OCI-LY3 (cell line): ENCODE data around the gene LAMA3.

Source experiments
- H2AFZ ChIP-seq: fragments of 200-600, 300-600 bp; shearing (Covaris generic); 2 replicates; pipeline ENCODE4 v1.6.0; 2014; ENCODE audit warnings: antibody characterized with exemption, low read depth, low read length
- H3K27ac ChIP-seq: fragments of 200-600, 300-600 bp; sonication (generic); 2 replicates; pipeline ENCODE4 v1.5.1; 2014; ENCODE audit warnings: mild to moderate bottlenecking, low read length, moderate library complexity, mixed read lengths
- H3K27me3 ChIP-seq: fragments of 200-600, 300-600 bp; sonication (generic); 2 replicates; pipeline ENCODE4 v1.6.1; 2014; ENCODE audit warnings: low read depth, low read length, mixed read lengths
- H3K36me3 ChIP-seq: fragments of 200-600, 300-600 bp; sonication (generic); replicated peaks from 2 replicates; pipeline ENCODE3; 2014; ENCODE audit warnings: low read depth, low read length, mixed read lengths
- H3K4me1 ChIP-seq: fragments of 300-600, 200-600 bp; sonication (generic); 2 replicates; pipeline ENCODE4 v1.6.1; 2014; ENCODE audit warnings: low read length, mixed read lengths
- H3K4me2 ChIP-seq: fragments of 200-600, 300-600 bp; sonication (generic); 2 replicates; pipeline ENCODE4 v1.6.1; 2014; ENCODE audit warnings: low read length, mixed read lengths
- H3K4me3 ChIP-seq: fragments of 300-600, 200-600 bp; sonication (generic); 2 replicates; pipeline ENCODE4 v1.5.1; 2014; ENCODE audit warnings: antibody characterized with exemption, mild to moderate bottlenecking, low read length, moderate library complexity
- H3K79me2 ChIP-seq: fragments of 300-600, 200-600 bp; shearing (Covaris generic); 2 replicates; pipeline ENCODE4 v1.6.1; 2014; ENCODE audit warnings: mild to moderate bottlenecking, low read length, mixed read lengths
- H3K9ac ChIP-seq: fragments of 300-600, 200-600 bp; shearing (Covaris generic); 2 replicates; pipeline ENCODE4 v1.6.0; 2014; ENCODE audit warnings: mild to moderate bottlenecking, low read length, moderate library complexity
- H3K9me3 ChIP-seq: fragments of 200-600, 300-600 bp; shearing (Covaris generic); 2 replicates; pipeline ENCODE4 v1.6.1; 2014; ENCODE audit warnings: low read length, mixed read lengths; ENCODE audit not compliant: insufficient read depth
- H4K20me1 ChIP-seq: fragments of 200-600, 300-600 bp; sonication (generic); 2 replicates; pipeline ENCODE4 v1.6.1; 2016; ENCODE audit warnings: low read length, mixed read lengths; ENCODE audit not compliant: insufficient read depth
- CTCF ChIP-seq: fragments of 200-600, 300-600 bp; sonication (generic); IDR thresholded peaks from 2 replicates; pipeline ENCODE4 v1.5.1; 2014; ENCODE audit warnings: antibody characterized with exemption, low read length, low read depth
- EZH2phosphoT487 ChIP-seq: fragments of 200-600 bp; shearing (Covaris generic); IDR thresholded peaks from 2 replicates; pipeline ENCODE4 v1.6.1; 2018; ENCODE audit warnings: antibody characterized with exemption, mixed run types, low read depth

The LAMA3 gene

DNA sequence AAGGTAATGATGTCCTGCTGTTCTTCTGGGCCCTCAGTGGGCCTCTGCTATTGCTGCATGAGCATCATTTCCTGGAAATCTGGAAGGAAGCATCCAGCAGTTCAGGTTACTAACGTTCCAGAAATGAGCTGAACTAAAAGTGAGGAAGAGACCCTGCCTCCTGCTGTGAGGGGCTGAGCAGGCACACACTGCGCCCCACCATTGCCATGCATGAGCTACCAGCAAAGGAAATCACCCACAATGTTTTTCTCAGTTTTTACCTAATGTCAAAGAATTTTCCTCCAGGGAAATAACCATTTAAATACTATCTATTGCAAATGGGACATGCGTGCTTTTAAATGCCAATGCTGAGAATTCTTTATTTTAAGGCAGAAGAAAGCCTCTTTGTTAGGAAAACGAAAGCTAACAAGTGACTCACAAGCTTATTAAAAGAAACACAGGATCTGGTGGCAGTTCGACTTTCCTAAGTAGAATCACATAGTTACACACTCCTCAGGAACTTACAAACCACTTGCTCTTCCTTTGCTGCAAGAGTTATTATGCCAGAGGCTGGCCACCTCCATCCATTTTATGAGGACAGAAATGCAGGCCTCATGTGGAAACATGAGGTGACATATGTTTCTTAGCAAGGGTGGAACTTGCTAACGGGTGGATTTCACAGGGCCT, 172.7 kb downstream of the LAMA3 start:
- no peaks in the 10 kb centered on the region for H3K9me3 ChIP-seq
- no peak overlapping the region for H3K27ac ChIP-seq
- peaks cover 13% of the 10 kb centered on the region; the same call in 1 of the 2 replicates for H3K4me1 ChIP-seq
- H3K36me3 ChIP-seq: no peaks in the 10 kb centered on the region
- H3K4me2 ChIP-seq: no peak overlapping the region
- TF ChIP-seq EZH2phosphoT487 (no peak), CTCF (no peak)
- no peaks in the 10 kb centered on the region for H4K20me1 ChIP-seq
- H2AFZ ChIP-seq: no peak overlapping the region
- H3K4me3 ChIP-seq: no peak overlapping the region
- no peaks in the 10 kb centered on the region for H3K79me2 ChIP-seq
- H3K27me3 ChIP-seq: peaks cover 4% of the 10 kb centered on the region; the same call in 1 of the 2 replicates
- H3K9ac ChIP-seq: no peak overlapping the region

DNA sequence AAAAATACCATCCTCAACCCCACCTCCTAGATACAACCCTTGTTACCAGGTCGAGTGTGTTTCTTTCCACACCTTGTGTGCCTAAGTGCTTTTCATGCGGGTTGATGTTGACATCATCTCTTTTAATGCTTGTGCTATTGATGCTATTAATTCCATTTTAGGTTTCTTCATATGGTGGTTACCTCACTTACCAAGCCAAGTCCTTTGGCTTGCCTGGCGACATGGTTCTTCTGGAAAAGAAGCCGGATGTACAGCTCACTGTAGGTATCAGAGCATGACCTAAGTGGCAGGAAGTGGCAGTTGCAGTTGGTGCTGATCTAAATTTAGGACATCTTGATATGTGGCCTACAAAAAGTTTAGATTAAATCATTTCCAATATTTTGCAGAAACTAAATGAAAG, 175.4 kb downstream of the LAMA3 start:
- Histone ChIP-seq H3K27ac (no peak overlapping the region), H3K9ac (no peak overlapping the region), H4K20me1 (no peaks in the 10 kb centered on the region), H3K4me2 (no peak overlapping the region), H3K4me3 (no peak overlapping the region), H2AFZ (no peak overlapping the region), H3K27me3 (no peaks in the 10 kb centered on the region), H3K79me2 (no peaks in the 10 kb centered on the region), H3K9me3 (no peaks in the 10 kb centered on the region), H3K4me1 (peaks cover 13% of the 10 kb centered on the region; the same call in 1 of the 2 replicates), H3K36me3 (no peaks in the 10 kb centered on the region)
- TF ChIP-seq CTCF: no peak
- TF ChIP-seq EZH2phosphoT487: no peak

DNA sequence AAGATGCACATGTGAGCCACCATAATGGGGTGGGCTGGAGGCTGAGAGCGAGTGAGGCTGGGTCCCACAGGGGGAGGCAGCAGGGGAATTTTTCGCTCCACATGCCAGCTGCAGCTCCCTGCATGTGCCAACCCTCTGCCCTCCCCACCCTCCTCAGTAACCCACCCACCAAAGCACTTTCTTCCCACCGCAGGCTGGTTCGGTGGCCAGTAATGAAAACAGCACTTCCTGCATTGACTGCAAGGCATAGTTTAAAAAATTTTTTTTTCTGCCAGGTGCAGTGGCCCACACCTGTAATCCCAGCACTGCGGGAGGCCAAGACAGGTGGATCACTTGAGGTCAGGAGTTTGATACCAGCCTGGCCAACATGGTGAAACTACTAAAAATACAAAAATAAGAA, 177.8 kb downstream of the LAMA3 start:
- no peak overlapping the region for H3K4me3 ChIP-seq
- H3K36me3 ChIP-seq: no peaks in the 10 kb centered on the region
- H3K4me1 ChIP-seq: peaks cover 22% of the 10 kb centered on the region
- H3K27ac ChIP-seq: no peak overlapping the region
- no peak for TF ChIP-seq EZH2phosphoT487
- no peak for TF ChIP-seq CTCF
- H4K20me1 ChIP-seq: no peaks in the 10 kb centered on the region
- no peaks in the 10 kb centered on the region for H3K9me3 ChIP-seq
- no peak overlapping the region for H3K9ac ChIP-seq
- no peaks in the 10 kb centered on the region for H3K79me2 ChIP-seq
- no peak overlapping the region for H3K4me2 ChIP-seq
- no peak overlapping the region for H2AFZ ChIP-seq
- no peaks in the 10 kb centered on the region for H3K27me3 ChIP-seq

DNA sequence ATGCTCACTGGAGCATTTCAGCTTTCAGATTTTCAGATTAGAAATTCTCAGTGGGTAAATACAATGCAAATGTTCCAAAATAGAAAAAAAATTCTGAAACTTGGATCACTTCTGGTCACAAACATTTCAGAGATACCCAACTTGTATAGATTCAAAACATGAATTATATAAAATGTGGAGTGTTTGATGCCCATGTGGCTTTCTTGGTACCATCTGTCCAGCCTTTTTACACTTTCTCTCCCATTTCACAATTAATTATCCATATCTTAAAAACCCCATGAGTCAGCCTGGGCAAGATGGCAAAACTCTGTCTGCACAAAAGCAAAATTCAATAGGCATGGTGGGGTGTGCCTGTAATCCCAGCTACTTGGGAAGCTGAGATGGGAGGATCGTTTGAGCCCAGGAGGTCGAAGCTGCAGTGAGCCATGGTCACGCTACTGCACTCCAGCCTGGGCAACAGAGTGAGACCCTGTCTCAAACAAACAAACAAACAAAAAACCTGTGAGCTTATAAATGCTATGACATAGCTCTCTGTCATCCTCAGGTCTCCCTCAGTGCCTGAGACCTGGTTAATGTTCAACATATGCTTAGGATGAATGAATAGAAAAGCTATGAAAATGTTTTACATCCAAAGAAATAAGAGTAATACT, 179.0 kb downstream of the LAMA3 start:
- H4K20me1 ChIP-seq: no peaks in the 10 kb centered on the region
- H3K4me2 ChIP-seq: no peak overlapping the region
- no peaks in the 10 kb centered on the region for H3K9me3 ChIP-seq
- no peaks in the 10 kb centered on the region for H3K79me2 ChIP-seq
- H3K27me3 ChIP-seq: 0 out of 2 replicates have a peak, but pooled peaks cover 3% of the 10 kb centered on the region
- no peak overlapping the region for H3K9ac ChIP-seq
- TF ChIP-seq EZH2phosphoT487 (no peak), CTCF (no peak)
- H3K36me3 ChIP-seq: no peaks in the 10 kb centered on the region
- no peak overlapping the region for H3K4me3 ChIP-seq
- no peak overlapping the region for H2AFZ ChIP-seq
- H3K4me1 ChIP-seq: peaks cover 15% of the 10 kb centered on the region
- no peak overlapping the region for H3K27ac ChIP-seq
